Smooth muscle cell (in vitro differentiated cells): ENCODE data around the gene HOTAIR. TPM values are rescaled to one million over a fixed set of nuclear protein-coding genes. Genes with fewer than 3 reads are reported as not detected.

Source experiments
- DNase-seq: peaks from one replicate; lab custom pipeline; 2025; ENCODE audit not compliant: unreplicated experiment; lab: John Stamatoyannopoulos, UW
- H2AFZ ChIP-seq: fragments of 200-600 bp; sonication (generic); 2 replicates; pipeline ENCODE4 v1.6.0; 2016; ENCODE audit warnings: antibody characterized with exemption, low read depth, mild to moderate bottlenecking
- H3F3A ChIP-seq: fragments of 200-600 bp; sonication (generic); 2 replicates; pipeline ENCODE4 v1.6.0; 2017; ENCODE audit warnings: antibody characterized with exemption, low read depth
- H3K27ac ChIP-seq: fragments of 200-600 bp; sonication (generic); 2 replicates; pipeline ENCODE4 v1.5.1; 2016; ENCODE audit warnings: low read depth, mild to moderate bottlenecking
- H3K27me3 ChIP-seq: fragments of 200-600 bp; sonication (generic); 2 replicates; pipeline ENCODE4 v1.6.1; 2016; ENCODE audit warnings: low read depth, mild to moderate bottlenecking
- H3K36me3 ChIP-seq: fragments of 200-600 bp; sonication (generic); 2 replicates; pipeline ENCODE4 v1.5.1; 2016; ENCODE audit warnings: low read depth
- H3K4me1 ChIP-seq: fragments of 200-600 bp; sonication (generic); 2 replicates; pipeline ENCODE4 v1.5.1; 2016; ENCODE audit warnings: low read depth
- H3K4me2 ChIP-seq: fragments of 200-600 bp; sonication (generic); 2 replicates; pipeline ENCODE4 v1.6.0; 2016; ENCODE audit warnings: mild to moderate bottlenecking
- H3K4me3 ChIP-seq: fragments of 200-600 bp; sonication (generic); 2 replicates; pipeline ENCODE4 v1.5.1; 2016; ENCODE audit warnings: mild to moderate bottlenecking
- H3K79me2 ChIP-seq: fragments of 200-600 bp; sonication (generic); 2 replicates; pipeline ENCODE4 v1.6.0; 2016; ENCODE audit warnings: low read depth, mild to moderate bottlenecking
- H3K9ac ChIP-seq: fragments of 200-600 bp; sonication (generic); 2 replicates; pipeline ENCODE4 v1.6.0; 2016; ENCODE audit warnings: low read depth
- H3K9me3 ChIP-seq: fragments of 200-600 bp; sonication (generic); replicated peaks from 2 replicates; pipeline ENCODE4 v1.5.1; 2016; ENCODE audit warnings: low read depth
- H4K20me1 ChIP-seq: fragments of 200-600 bp; sonication (generic); 2 replicates; pipeline ENCODE4 v1.6.0; 2016; ENCODE audit warnings: low read depth
- WGBS: methylation state at CpG from one replicate; pipeline ENCODE4 v1.1.7; 2016; ENCODE audit warnings: low lambda C conversion rate; 5-methylcytosine and 5-hydroxymethylcytosine counted together
- polyA plus RNA-seq: library from polyadenylated mRNA; unstranded; fragments of >200 nt; fragmentation: Nextera tagmentation; extraction: Ambion mirVana; gene quantifications from 2 replicates; pipeline ENCODE4 v1.2.1, GENCODE V29; 2016
- total RNA-seq: library from RNA; depleted of rRNA; stranded (reverse); fragments of >200 nt; gene quantifications from 2 replicates; pipeline ENCODE4 v1.2.3, GENCODE V29; 2014
- TF ChIP-seq, protein P1 (sequence below): fragments of 200-600 bp; sonication (generic); IDR thresholded peaks from 2 replicates; pipeline ENCODE4 v1.5.1; 2017; ENCODE audit warnings: borderline replicate concordance, mild to moderate bottlenecking, antibody characterized with exemption; ENCODE audit not compliant: insufficient read depth, poor library complexity, severe bottlenecking

Gene HOTAIR
- total and polyA plus RNA-seq, 2 experiments from 2014 or later: 0.43 TPM; not detected in 1

DNA sequence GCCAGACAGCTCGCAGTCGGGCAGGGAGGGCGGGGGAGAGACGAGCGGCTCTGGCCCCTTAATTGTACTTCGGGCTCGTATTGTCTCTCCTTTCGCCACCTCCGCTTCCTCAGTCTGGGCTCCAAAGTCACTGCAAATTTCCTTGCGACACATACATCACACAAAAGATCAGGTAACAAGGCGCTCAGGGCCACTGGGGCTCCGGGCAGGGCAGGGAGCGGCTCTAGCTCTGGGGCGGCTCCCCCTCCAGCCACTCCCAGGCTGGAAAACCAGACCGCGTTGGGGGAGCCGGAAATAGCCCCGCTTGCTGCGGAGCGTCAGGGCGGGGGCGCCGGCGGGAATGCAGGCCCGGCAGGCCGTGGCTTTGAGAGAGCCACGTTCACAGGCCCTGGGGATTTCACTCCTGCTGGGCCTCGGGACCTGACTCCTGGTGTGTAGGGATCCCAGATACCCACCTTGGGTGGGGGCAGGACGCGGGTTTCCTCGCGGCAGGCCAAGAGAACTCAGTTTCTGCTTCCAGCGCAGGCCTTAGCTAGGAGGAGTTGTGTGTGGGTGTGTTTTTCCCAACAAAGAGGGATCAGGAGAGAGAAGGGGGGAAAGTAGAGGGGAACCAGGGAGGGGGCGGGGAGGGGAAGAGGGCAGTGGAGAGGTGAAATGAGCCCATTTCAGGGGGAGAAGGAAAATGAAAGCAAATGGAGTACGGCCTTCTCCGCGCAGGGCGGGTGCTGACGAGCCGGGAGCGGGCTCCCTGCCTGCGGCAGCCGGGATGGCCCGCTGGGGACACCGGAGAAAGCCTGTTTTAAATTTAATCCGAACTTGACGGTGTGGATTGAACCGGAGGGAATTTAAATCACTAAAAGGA is 20.9 kb upstream of the HOTAIR start:
- peak overlapping the region; percentile 84 for H2AFZ ChIP-seq
- TF ChIP-seq, protein P1, sequence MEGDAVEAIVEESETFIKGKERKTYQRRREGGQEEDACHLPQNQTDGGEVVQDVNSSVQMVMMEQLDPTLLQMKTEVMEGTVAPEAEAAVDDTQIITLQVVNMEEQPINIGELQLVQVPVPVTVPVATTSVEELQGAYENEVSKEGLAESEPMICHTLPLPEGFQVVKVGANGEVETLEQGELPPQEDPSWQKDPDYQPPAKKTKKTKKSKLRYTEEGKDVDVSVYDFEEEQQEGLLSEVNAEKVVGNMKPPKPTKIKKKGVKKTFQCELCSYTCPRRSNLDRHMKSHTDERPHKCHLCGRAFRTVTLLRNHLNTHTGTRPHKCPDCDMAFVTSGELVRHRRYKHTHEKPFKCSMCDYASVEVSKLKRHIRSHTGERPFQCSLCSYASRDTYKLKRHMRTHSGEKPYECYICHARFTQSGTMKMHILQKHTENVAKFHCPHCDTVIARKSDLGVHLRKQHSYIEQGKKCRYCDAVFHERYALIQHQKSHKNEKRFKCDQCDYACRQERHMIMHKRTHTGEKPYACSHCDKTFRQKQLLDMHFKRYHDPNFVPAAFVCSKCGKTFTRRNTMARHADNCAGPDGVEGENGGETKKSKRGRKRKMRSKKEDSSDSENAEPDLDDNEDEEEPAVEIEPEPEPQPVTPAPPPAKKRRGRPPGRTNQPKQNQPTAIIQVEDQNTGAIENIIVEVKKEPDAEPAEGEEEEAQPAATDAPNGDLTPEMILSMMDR: no peak
- peaks cover 100% of the 10 kb centered on the region for H3K27me3 ChIP-seq
- peaks cover 7% of the 10 kb centered on the region for H3K4me1 ChIP-seq
- no peak for DNase-seq
- peak overlapping the region; percentile 21 for H3K27ac ChIP-seq
- WGBS: 4% methylated on average over 45 of the region's 48 CpGs
- H3K4me2 ChIP-seq: peak overlapping the region; percentile 89
- peak overlapping the region; percentile 49 for H3K4me3 ChIP-seq
- H3K79me2 ChIP-seq: no peaks in the 10 kb centered on the region
- peak overlapping the region; percentile 63 for H3K9ac ChIP-seq
- H4K20me1 ChIP-seq: no peaks in the 10 kb centered on the region
- H3K9me3 ChIP-seq: no peaks in the 10 kb centered on the region
- H3K36me3 ChIP-seq: no peaks in the 10 kb centered on the region
- no peaks in the 10 kb centered on the region for H3F3A ChIP-seq

DNA sequence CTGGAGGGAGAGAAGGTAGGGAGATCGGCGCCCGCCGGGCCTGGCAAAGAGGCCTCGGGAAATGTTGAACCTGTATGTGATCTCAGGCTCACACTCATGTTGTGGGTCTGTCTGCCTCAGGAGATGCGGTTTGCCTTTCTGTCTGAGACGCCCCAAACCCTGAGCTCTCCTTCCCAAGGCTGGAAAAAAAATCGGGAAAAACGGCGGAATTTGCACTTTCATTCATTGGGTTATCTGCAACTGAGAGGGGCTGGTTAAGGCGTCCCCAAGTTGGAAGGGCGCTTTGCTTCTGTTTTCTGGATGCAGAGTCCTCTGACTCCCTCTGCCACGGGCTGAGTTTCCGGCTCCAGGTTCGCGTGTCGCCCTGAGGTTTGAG is 20.2 kb upstream of the HOTAIR start:
- TF ChIP-seq, protein P1: no peak
- H4K20me1 ChIP-seq: no peaks in the 10 kb centered on the region
- no peak overlapping the region for H3K9ac ChIP-seq
- no peaks in the 10 kb centered on the region for H3K79me2 ChIP-seq
- H3K27me3 ChIP-seq: peaks cover 100% of the 10 kb centered on the region
- H3K9me3 ChIP-seq: no peaks in the 10 kb centered on the region
- peak overlapping the region; percentile 89 for H3K4me2 ChIP-seq
- H3K4me1 ChIP-seq: peaks cover 1% of the 10 kb centered on the region
- H3K27ac ChIP-seq: no peak overlapping the region
- peak overlapping the region; percentile 84 for H2AFZ ChIP-seq
- H3F3A ChIP-seq: no peaks in the 10 kb centered on the region
- DNase-seq: no peak
- peak overlapping the region; percentile 49 for H3K4me3 ChIP-seq
- 5% methylated on average over 17 of the region's 17 CpGs for WGBS
- H3K36me3 ChIP-seq: no peaks in the 10 kb centered on the region

DNA sequence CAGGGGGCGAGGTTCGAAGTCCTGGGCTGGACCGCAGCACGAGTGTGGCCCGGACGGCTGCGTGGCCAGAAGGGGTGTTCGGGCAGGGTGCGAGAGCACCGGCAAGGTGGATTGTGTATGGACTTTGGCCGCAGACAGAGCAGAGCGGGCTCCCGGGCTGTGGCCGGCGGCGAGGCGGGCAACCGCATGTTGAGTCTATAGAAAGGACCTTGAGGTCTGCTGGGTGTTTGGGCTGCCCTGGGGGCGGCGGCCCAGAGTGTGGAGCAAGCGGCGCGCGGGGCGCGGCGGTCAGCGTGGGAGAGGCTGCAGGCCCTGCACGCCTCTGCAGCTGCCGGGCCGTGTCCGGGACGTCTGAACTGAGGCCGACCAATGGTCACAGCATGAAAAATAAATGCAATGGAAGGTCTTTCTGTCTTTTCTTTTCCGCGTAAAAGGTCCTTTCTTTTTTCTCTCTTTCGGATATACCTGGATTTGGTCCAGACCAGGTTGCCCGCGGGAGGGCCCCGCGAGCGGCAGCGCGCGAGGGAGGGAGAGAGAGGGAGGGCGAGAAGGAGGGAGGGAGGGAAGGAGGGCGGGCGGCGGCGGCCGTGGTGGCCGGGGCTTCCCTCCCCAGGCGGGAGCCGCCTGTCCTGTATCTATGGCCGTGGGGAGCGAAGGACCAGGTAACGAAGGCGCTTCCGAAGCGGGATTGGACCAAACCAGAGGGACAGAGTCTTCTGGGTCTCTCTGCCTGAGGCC is 19.7 kb upstream of the HOTAIR start:
- H3K36me3 ChIP-seq: no peaks in the 10 kb centered on the region
- peaks cover 100% of the 10 kb centered on the region for H3K27me3 ChIP-seq
- no peaks in the 10 kb centered on the region for H3K4me1 ChIP-seq
- H3K9me3 ChIP-seq: no peaks in the 10 kb centered on the region
- H4K20me1 ChIP-seq: no peaks in the 10 kb centered on the region
- DNase-seq: no peak
- H3K4me3 ChIP-seq: peak overlapping the region; percentile 49
- H3K9ac ChIP-seq: no peak overlapping the region
- no peaks in the 10 kb centered on the region for H3K79me2 ChIP-seq
- no peaks in the 10 kb centered on the region for H3F3A ChIP-seq
- H2AFZ ChIP-seq: no peak overlapping the region
- TF ChIP-seq, protein P1: no peak
- no peak overlapping the region for H3K27ac ChIP-seq
- WGBS: 11% methylated on average over 36 of the region's 60 CpGs
- H3K4me2 ChIP-seq: peak overlapping the region; percentile 89

DNA sequence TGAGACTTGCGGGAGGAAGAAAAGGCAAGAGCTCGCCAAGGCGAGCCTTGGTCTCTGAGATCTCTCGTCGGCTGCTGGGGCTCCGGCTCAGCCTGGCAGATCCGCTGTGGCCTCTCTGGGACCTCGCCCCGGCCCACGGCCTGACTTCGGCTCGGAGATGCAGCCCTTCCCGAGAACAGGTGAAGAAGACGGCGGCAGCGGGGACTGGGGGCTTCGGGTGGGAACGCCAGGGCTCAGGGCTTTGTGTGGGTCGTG is 19.2 kb upstream of the HOTAIR start:
- no peak for DNase-seq
- Histone ChIP-seq H3K27ac (no peak overlapping the region), H3F3A (no peaks in the 10 kb centered on the region), H3K4me1 (no peaks in the 10 kb centered on the region), H3K4me2 (peak overlapping the region; percentile 89), H2AFZ (no peak overlapping the region), H3K79me2 (no peaks in the 10 kb centered on the region), H3K27me3 (peaks cover 100% of the 10 kb centered on the region), H3K9ac (no peak overlapping the region), H3K36me3 (no peaks in the 10 kb centered on the region), H3K4me3 (no peak overlapping the region), H4K20me1 (no peaks in the 10 kb centered on the region), H3K9me3 (no peaks in the 10 kb centered on the region)
- TF ChIP-seq, protein P1: no peak
- 13% methylated on average over 16 of the region's 19 CpGs for WGBS
